Measurements from ENCODE around the gene TBC1D16. TPM values are rescaled to one million over a fixed set of nuclear protein-coding genes. Genes with fewer than 3 reads are reported as not detected.
A peak's percentile ranks its signal among the peaks of the same experiment; 100 is the strongest.

The TBC1D16 gene
- total RNA-seq, 2 donors from 2014 or later = 15.8 to 32.8 TPM

- Mint-ChIP-seq H3K36me3 (ENCODE audit: insufficient read depth in 2 of 2) (no peaks in the 10 kb centered on the region), H3K27ac (no peak overlapping the region), H3K4me1 (ENCODE audit: low read depth) (peaks cover 17% of the 10 kb centered on the region), H3K9me3 (no peaks in the 10 kb centered on the region), H3K27me3 (ENCODE audit: low read depth) (no peaks in the 10 kb centered on the region), H3K4me3 (no peak overlapping the region)
- DNase-seq = no peak
- ATAC-seq (replicated peaks in 1 of 2) = no peak
These were observed 26.8 kb downstream of the TBC1D16 start for GRCh38 chr17:80008848-80009247.

DNA sequence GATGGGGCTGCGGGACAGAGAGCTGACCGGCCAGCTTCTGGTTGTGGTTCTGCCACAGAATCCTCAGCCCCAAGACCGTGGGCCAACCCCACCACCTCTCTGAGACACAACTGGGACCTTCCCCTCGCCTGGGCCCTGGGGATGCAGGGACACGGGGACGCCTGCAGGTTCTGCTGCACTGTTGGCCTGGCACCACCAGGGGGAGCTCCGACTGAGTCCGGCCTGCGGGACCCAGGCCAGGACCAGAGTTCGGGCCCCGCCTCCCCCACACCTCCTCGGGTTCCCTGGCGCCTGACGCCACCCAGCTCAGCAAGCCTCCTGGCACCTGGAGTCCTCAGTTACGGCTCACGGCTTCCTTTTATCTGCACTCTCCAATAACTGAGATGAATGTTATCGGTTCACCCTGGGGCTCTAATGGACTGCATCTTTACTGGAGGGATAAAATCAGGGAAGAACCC is 27.3 kb downstream of the TBC1D16 start:
- no peak overlapping the region for H3K4me3 Mint-ChIP-seq
- peaks cover 17% of the 10 kb centered on the region for H3K4me1 Mint-ChIP-seq (ENCODE audit: low read depth)
- H3K36me3 Mint-ChIP-seq (ENCODE audit: insufficient read depth in 2 of 2) = no peaks in the 10 kb centered on the region
- H3K27ac Mint-ChIP-seq = no peak overlapping the region
- no peaks in the 10 kb centered on the region for H3K27me3 Mint-ChIP-seq (ENCODE audit: low read depth)
- no peaks in the 10 kb centered on the region for H3K9me3 Mint-ChIP-seq
- ATAC-seq (replicated peaks in 1 of 2) (peak; percentile 84 to 88), DNase-seq (peak; percentile 87)

GRCh38 chr17:80007939-80008338 is 27.7 kb downstream of the TBC1D16 start:
- no peak for ATAC-seq (replicated peaks in 1 of 2)
- no peak overlapping the region for H3K4me3 Mint-ChIP-seq
- no peak overlapping the region for H3K27ac Mint-ChIP-seq
- H3K9me3 Mint-ChIP-seq = no peaks in the 10 kb centered on the region
- H3K27me3 Mint-ChIP-seq (ENCODE audit: low read depth) = no peaks in the 10 kb centered on the region
- H3K4me1 Mint-ChIP-seq (ENCODE audit: low read depth) = peaks cover 17% of the 10 kb centered on the region
- H3K36me3 Mint-ChIP-seq (ENCODE audit: insufficient read depth in 2 of 2) = no peaks in the 10 kb centered on the region
- DNase-seq = no peak

DNA sequence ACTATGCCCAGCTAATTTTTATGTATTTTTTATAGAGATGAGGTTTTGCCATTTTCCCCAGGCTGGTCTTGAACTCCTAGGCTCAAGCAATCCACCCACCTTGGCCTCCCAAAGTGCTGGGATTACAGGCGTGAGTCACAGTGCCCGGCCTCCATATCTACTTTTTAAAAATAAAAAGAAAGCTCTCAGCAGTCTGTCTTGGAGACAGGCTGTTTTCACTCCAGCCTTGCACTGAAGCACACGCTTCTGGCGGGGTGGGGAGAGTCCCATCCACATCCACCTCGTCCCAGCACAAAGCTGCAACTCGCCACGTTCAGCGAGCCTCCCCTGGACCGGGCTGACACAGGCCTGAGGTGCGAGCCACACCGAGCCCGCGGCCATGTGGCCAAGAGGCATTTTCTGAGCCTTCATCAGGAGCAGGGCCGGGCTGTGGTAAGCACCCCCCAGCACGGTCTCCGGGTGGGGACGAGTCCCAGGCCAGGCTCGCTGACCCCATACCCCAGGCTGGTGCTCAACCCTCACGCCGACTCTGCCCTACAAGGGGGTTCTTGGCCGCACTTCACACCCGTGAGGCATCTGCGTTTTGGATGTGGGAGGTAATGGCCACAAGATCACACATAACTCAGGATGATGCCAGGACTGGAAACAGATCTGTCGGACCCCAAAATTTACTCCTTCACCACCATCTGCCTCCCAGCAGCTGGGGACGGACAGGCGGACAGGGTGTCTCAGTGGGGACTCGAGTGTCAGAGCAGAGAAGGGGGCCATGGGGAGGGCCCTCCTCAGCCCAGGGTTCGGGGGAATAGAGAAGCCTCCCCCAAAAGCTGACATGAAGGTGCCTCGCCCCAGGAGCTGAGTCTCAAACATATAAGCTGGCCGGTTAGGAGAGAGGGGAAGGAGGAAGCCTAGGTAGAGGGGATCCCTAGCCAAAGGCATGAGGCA is 28.6 kb downstream of the TBC1D16 start:
- no peak for ATAC-seq (replicated peaks in 1 of 2)
- DNase-seq = no peak
- Mint-ChIP-seq H3K9me3 (no peaks in the 10 kb centered on the region), H3K4me1 (ENCODE audit: low read depth) (peaks cover 17% of the 10 kb centered on the region), H3K36me3 (ENCODE audit: insufficient read depth in 2 of 2) (no peaks in the 10 kb centered on the region), H3K27ac (no peak overlapping the region), H3K4me3 (no peak overlapping the region), H3K27me3 (ENCODE audit: low read depth) (no peaks in the 10 kb centered on the region)

GRCh38 chr17:80006339-80006720 is 29.3 kb downstream of the TBC1D16 start:
- Mint-ChIP-seq H3K27ac (no peak overlapping the region), H3K36me3 (ENCODE audit: insufficient read depth in 2 of 2) (no peaks in the 10 kb centered on the region), H3K4me3 (peak overlapping the region; percentile 62 to 64), H3K9me3 (no peaks in the 10 kb centered on the region), H3K4me1 (ENCODE audit: low read depth) (peaks cover 17% of the 10 kb centered on the region), H3K27me3 (ENCODE audit: low read depth) (no peaks in the 10 kb centered on the region)
- no peak for DNase-seq
- no peak for ATAC-seq (replicated peaks in 1 of 2)

- Mint-ChIP-seq H3K4me1 (ENCODE audit: low read depth) (peaks cover 17% of the 10 kb centered on the region), H3K27ac (no peak overlapping the region), H3K9me3 (no peaks in the 10 kb centered on the region), H3K27me3 (ENCODE audit: low read depth) (no peaks in the 10 kb centered on the region), H3K4me3 (peak overlapping the region; percentile 62 to 64), H3K36me3 (ENCODE audit: insufficient read depth in 2 of 2) (no peaks in the 10 kb centered on the region)
- ATAC-seq (replicated peaks in 1 of 2) (peak; percentile 65 to 71), DNase-seq (peak; percentile 58 to 73)
These were observed 30.0 kb downstream of the TBC1D16 start for GRCh38 chr17:80005360-80006338.

DNA sequence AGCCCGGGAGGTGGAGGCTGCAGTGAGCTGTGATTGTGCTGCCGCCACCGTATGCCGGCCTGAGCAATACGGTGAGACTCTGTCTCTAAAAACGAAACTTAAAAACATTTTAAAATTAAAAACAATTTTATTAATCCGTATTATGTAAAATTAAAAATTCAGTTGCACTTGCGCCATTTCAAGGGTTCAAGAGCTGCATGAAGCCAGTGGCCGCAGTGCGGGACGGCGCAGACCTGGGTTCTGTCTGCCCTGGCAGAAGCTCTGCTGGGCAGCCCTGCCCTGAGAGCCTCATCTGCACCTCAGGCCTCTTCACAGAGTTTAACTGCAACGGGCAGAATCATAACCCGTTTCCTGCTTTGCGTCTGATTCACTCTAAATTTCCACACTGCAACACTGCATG is 31.7 kb downstream of the TBC1D16 start:
- Mint-ChIP-seq H3K9me3 (no peaks in the 10 kb centered on the region), H3K4me3 (no peak overlapping the region), H3K27ac (no peak overlapping the region), H3K4me1 (ENCODE audit: low read depth) (peaks cover 17% of the 10 kb centered on the region), H3K36me3 (ENCODE audit: insufficient read depth in 2 of 2) (no peaks in the 10 kb centered on the region), H3K27me3 (ENCODE audit: low read depth) (no peaks in the 10 kb centered on the region)
- ATAC-seq (replicated peaks in 1 of 2) (no peak), DNase-seq (no peak)

DNA sequence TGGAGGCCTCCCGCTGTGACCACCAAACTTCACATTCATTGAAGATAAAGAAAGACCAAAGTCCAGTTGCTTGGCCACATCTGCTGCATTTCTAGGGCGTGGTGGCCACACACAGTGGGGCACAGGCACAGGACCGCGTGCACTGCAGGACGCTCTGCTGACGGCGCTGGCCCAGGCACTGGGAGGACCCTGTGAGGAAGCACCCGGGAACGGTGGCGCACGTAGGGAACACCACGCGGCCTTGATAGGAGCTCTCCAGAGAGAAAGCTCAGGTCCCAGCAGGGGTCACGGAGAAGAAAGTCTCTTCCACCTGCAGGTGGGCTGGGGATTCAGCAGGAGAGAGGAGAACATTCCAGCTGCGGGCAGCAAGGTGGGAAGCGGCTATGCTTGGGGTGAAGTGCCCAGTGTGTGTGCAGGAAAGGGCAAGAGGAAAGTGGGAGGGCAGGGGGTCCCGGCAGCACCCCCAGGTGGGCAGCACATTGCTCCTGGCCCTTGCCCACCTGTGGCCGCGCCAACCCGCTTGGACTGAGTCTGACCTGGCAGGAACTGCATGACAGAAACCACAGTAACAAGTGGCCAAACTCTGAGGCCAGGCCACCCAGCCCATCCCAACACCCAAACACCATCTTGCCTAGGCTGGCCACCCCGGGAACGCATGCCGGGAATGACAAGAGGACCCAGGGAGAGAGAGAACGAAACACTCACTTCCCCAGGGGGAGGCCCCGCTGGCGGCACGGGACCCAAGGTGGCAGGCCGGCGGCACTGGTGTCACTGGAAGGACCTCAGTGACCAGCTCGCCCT is 32.8 kb downstream of the TBC1D16 start:
- Mint-ChIP-seq H3K27me3 (ENCODE audit: low read depth) (no peaks in the 10 kb centered on the region), H3K9me3 (no peaks in the 10 kb centered on the region), H3K27ac (no peak overlapping the region), H3K36me3 (ENCODE audit: insufficient read depth in 2 of 2) (peaks cover 0 to 2% of the 10 kb centered on the region in 2 donors), H3K4me3 (no peak overlapping the region), H3K4me1 (ENCODE audit: low read depth) (peaks cover 17% of the 10 kb centered on the region)
- ATAC-seq (replicated peaks in 1 of 2) = no peak
- DNase-seq = no peak

DNA sequence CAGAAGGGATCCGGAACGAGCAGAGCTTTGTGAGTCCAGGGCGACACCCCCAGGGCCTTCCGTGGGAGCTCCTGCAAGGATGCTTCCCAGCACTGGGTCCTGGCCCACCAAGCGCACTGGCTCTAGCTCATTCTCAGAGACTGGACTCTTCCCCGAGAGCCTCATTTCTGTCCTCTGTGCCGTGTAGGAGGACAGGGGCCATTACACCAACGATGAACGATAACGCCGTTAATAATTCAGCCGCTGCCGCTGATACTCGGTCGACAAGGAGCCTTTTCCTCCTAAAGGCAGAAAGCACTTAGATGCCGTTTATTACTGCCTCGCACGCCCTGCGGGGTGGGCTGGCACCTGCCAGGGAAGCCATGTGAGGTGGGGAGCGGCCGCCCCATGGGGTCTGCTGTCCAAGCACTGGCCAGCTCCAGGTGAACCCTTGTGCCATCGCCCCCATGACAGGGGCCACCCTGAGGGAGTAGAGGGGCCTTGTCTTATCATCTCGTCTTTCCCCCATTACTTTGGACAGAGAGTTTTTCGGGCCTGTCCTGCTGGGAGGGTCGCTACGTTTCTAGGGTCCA is 33.5 kb downstream of the TBC1D16 start:
- H3K4me3 Mint-ChIP-seq = no peak overlapping the region
- H3K36me3 Mint-ChIP-seq (ENCODE audit: insufficient read depth in 2 of 2) = peaks cover 0 to 2% of the 10 kb centered on the region in 2 donors
- H3K9me3 Mint-ChIP-seq = no peaks in the 10 kb centered on the region
- peaks cover 24% of the 10 kb centered on the region for H3K4me1 Mint-ChIP-seq (ENCODE audit: low read depth)
- DNase-seq = no peak
- no peak overlapping the region for H3K27ac Mint-ChIP-seq
- no peak for ATAC-seq (replicated peaks in 1 of 2)
- H3K27me3 Mint-ChIP-seq (ENCODE audit: low read depth) = no peaks in the 10 kb centered on the region

- peaks cover 30% of the 10 kb centered on the region for H3K4me1 Mint-ChIP-seq (ENCODE audit: low read depth)
- no peak for DNase-seq
- H3K9me3 Mint-ChIP-seq = no peaks in the 10 kb centered on the region
- no peak overlapping the region for H3K27ac Mint-ChIP-seq
- no peak for ATAC-seq (replicated peaks in 1 of 2)
- H3K27me3 Mint-ChIP-seq (ENCODE audit: low read depth) = no peaks in the 10 kb centered on the region
- no peak overlapping the region for H3K4me3 Mint-ChIP-seq
- peaks cover 0 to 2% of the 10 kb centered on the region in 2 donors for H3K36me3 Mint-ChIP-seq (ENCODE audit: insufficient read depth in 2 of 2)
These were observed 34.5 kb downstream of the TBC1D16 start for GRCh38 chr17:80000981-80001775.

GRCh38 chr17:80000136-80000535 is 35.5 kb downstream of the TBC1D16 start:
- Mint-ChIP-seq H3K36me3 (ENCODE audit: insufficient read depth in 2 of 2) (peaks cover 0 to 3% of the 10 kb centered on the region in 2 donors), H3K27me3 (ENCODE audit: low read depth) (no peaks in the 10 kb centered on the region), H3K27ac (no peak overlapping the region), H3K4me3 (no peak overlapping the region), H3K4me1 (ENCODE audit: low read depth) (peaks cover 36% of the 10 kb centered on the region), H3K9me3 (no peaks in the 10 kb centered on the region)
- no peak for DNase-seq
- ATAC-seq (replicated peaks in 1 of 2) = no peak

Measured in activated T-cell treated with anti-CD3 and anti-CD28 coated beads, Interleukin-2, amount 50 U/mL, for 72 hours (primary cell).